Neural cell (in vitro differentiated cells): ENCODE results near the gene STN1. TPM values are rescaled to one million over a fixed set of nuclear protein-coding genes. Genes with fewer than 3 reads are reported as not detected.

ENCODE experiments used
- H2AFZ ChIP-seq: fragments of 200-600, 300-800 bp; sonication (generic), shearing (Covaris generic); 2 replicates; pipeline ENCODE4 v1.6.0; 2014; ENCODE audit warnings: low read depth, mild to moderate bottlenecking, antibody characterized with exemption, low read length, moderate library complexity
- H3F3A ChIP-seq: fragments of 200-600 bp; shearing (Covaris generic); 2 replicates; pipeline ENCODE4 v1.6.1; 2016; ENCODE audit warnings: mild to moderate bottlenecking, moderate library complexity, mixed read lengths, antibody characterized with exemption, low read length; ENCODE audit not compliant: insufficient read depth, poor library complexity, severe bottlenecking
- H3K27ac ChIP-seq: fragments of 200-600, 300-800 bp; sonication (generic), shearing (Covaris generic); 2 replicates; pipeline ENCODE4 v1.5.1; 2014; ENCODE audit warnings: mild to moderate bottlenecking, low read length, moderate library complexity
- H3K27me3 ChIP-seq: fragments of 300-800, 200-600 bp; sonication (generic), shearing (Covaris generic); 2 replicates; pipeline ENCODE4 v1.6.0; 2014; ENCODE audit warnings: mild to moderate bottlenecking, low read depth, low read length, moderate library complexity; ENCODE audit not compliant: insufficient read depth
- H3K36me3 ChIP-seq: fragments of 300-800, 200-600 bp; sonication (generic), shearing (Covaris generic); 2 replicates; pipeline ENCODE4 v1.5.1; 2014; ENCODE audit warnings: mild to moderate bottlenecking, antibody characterized with exemption, low read length, moderate library complexity; ENCODE audit not compliant: insufficient read depth
- H3K4me2 ChIP-seq: fragments of 300-800, 200-600 bp; sonication (generic), shearing (Covaris generic); 2 replicates; pipeline ENCODE4 v1.6.0; 2014; ENCODE audit warnings: mild to moderate bottlenecking, low read length
- H3K4me3 ChIP-seq: fragments of 300-800, 200-600 bp; sonication (generic), shearing (Covaris generic); 2 replicates; pipeline ENCODE4 v1.5.1; 2014; ENCODE audit warnings: mild to moderate bottlenecking, low read length, moderate library complexity
- H3K79me2 ChIP-seq: fragments of 200-600 bp; shearing (Covaris generic); replicated peaks from 2 replicates; pipeline ENCODE4 v1.6.0; 2014; ENCODE audit warnings: mild to moderate bottlenecking, low read length, moderate library complexity; ENCODE audit not compliant: insufficient read depth
- H3K9ac ChIP-seq: fragments of 300-800, 200-600 bp; sonication (generic), shearing (Covaris generic); 2 replicates; pipeline ENCODE4 v1.6.1; 2016; ENCODE audit warnings: mild to moderate bottlenecking, low read length, mixed read lengths
- H3K9me2 ChIP-seq: fragments of 200-600 bp; shearing (Covaris generic); 2 replicates; pipeline ENCODE4 v1.6.1; 2016; ENCODE audit warnings: mild to moderate bottlenecking, low read length, mixed read lengths; ENCODE audit not compliant: insufficient read depth
- H3K9me3 ChIP-seq: fragments of 200-600, 300-800 bp; sonication (generic), shearing (Covaris generic); 2 replicates; pipeline ENCODE4 v1.6.1; 2016; ENCODE audit warnings: mild to moderate bottlenecking, mixed run types, low read length, moderate library complexity, mixed read lengths
- H4K20me1 ChIP-seq: fragments of 200-600 bp; shearing (Covaris generic); 2 replicates; pipeline ENCODE4 v1.6.1; 2016; ENCODE audit warnings: mild to moderate bottlenecking, mixed run types; ENCODE audit not compliant: insufficient read depth
- EP300 ChIP-seq: fragments of 450-650 bp; conservative IDR thresholded peaks from 2 replicates; pipeline ENCODE4 v1.6.1; 2014; ENCODE audit warnings: antibody characterized with exemption, mild to moderate bottlenecking, moderate library complexity; ENCODE audit not compliant: poor library complexity, severe bottlenecking
- EZH2 ChIP-seq: fragments of 200-600, 300-800 bp; shearing (Covaris generic), sonication (generic); IDR thresholded peaks from 2 replicates; pipeline ENCODE4 v1.6.1; 2014; ENCODE audit warnings: antibody characterized with exemption, low read length, borderline replicate concordance, mild to moderate bottlenecking; ENCODE audit not compliant: insufficient read depth, poor library complexity, severe bottlenecking
- MXI1 ChIP-seq: fragments of 450-650 bp; conservative IDR thresholded peaks from 2 replicates; pipeline ENCODE4 v1.6.1; 2014; ENCODE audit warnings: antibody characterized with exemption, mild to moderate bottlenecking; ENCODE audit not compliant: poor library complexity, severe bottlenecking
- POLR2AphosphoS5 ChIP-seq: IDR thresholded peaks from 2 replicates; pipeline ENCODE4 v1.6.1; 2012
- RAD21 ChIP-seq: fragments of 450-650 bp; conservative IDR thresholded peaks from 2 replicates; pipeline ENCODE4 v1.6.1; 2014; ENCODE audit warnings: antibody characterized with exemption, mild to moderate bottlenecking, moderate library complexity
- SMC3 ChIP-seq: fragments of 450-650 bp; conservative IDR thresholded peaks from 2 replicates; pipeline ENCODE4 v1.6.1; 2014; ENCODE audit warnings: antibody characterized with exemption, mild to moderate bottlenecking, moderate library complexity; ENCODE audit not compliant: poor library complexity
- TAF1 ChIP-seq: IDR thresholded peaks from 2 replicates; pipeline ENCODE4 v1.6.1; 2012; ENCODE audit warnings: low read depth
- polyA plus RNA-seq: library from polyadenylated mRNA; depleted of rRNA; stranded (reverse); fragments of >200 nt; gene quantifications from 2 replicates; pipeline ENCODE4 v1.2.3, GENCODE V29; 2014
- TF ChIP-seq, protein P1 (sequence below): IDR thresholded peaks from 2 replicates; pipeline ENCODE4 v1.6.1; 2012; ENCODE audit warnings: borderline replicate concordance
- TF ChIP-seq, protein P2 (sequence below): fragments of 450-650 bp; IDR thresholded peaks from 2 replicates; pipeline ENCODE4 v1.5.1; 2014; ENCODE audit warnings: antibody characterized with exemption, mild to moderate bottlenecking, moderate library complexity; ENCODE audit not compliant: poor library complexity, severe bottlenecking

The STN1 gene
- polyA plus RNA-seq, 1 donor from 2014 or later, result 9.4 TPM

DNA sequence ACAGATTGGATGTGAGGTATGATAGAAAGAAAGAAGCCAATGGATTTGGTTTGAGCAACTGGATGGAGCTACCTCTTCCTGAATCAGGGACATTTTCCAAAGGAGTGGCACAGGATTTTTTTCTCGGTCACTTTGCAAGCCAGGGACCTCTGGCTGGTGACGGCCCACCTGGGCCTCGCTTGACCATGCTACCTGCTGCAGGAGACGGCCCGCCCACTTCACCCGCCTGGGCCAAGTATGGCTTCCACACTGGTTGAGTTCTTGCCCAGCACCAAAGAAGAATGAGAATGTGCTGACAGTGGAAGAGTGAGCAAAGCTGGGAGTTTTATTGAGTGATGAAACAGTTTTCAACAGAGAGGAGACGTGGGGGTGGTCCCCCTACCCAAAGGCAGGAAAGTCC lies 38.2 kb downstream of the STN1 start:
- H2AFZ ChIP-seq, result no peak overlapping the region
- no peak overlapping the region for H3K9ac ChIP-seq
- no peaks in the 10 kb centered on the region for H3K27me3 ChIP-seq
- H3K27ac ChIP-seq, result peak overlapping the region; percentile 75
- H3F3A ChIP-seq, result peaks cover 10% of the 10 kb centered on the region
- H3K36me3 ChIP-seq, result no peaks in the 10 kb centered on the region
- H3K9me3 ChIP-seq, result no peaks in the 10 kb centered on the region
- no peaks in the 10 kb centered on the region for H4K20me1 ChIP-seq
- TF ChIP-seq, protein P1, sequence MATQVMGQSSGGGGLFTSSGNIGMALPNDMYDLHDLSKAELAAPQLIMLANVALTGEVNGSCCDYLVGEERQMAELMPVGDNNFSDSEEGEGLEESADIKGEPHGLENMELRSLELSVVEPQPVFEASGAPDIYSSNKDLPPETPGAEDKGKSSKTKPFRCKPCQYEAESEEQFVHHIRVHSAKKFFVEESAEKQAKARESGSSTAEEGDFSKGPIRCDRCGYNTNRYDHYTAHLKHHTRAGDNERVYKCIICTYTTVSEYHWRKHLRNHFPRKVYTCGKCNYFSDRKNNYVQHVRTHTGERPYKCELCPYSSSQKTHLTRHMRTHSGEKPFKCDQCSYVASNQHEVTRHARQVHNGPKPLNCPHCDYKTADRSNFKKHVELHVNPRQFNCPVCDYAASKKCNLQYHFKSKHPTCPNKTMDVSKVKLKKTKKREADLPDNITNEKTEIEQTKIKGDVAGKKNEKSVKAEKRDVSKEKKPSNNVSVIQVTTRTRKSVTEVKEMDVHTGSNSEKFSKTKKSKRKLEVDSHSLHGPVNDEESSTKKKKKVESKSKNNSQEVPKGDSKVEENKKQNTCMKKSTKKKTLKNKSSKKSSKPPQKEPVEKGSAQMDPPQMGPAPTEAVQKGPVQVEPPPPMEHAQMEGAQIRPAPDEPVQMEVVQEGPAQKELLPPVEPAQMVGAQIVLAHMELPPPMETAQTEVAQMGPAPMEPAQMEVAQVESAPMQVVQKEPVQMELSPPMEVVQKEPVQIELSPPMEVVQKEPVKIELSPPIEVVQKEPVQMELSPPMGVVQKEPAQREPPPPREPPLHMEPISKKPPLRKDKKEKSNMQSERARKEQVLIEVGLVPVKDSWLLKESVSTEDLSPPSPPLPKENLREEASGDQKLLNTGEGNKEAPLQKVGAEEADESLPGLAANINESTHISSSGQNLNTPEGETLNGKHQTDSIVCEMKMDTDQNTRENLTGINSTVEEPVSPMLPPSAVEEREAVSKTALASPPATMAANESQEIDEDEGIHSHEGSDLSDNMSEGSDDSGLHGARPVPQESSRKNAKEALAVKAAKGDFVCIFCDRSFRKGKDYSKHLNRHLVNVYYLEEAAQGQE, result no peak
- TF ChIP-seq MXI1 (no peak), SMC3 (no peak), TAF1 (no peak), EP300 (no peak), EZH2 (no peak), RAD21 (no peak), POLR2AphosphoS5 (no peak)
- TF ChIP-seq, protein P2, sequence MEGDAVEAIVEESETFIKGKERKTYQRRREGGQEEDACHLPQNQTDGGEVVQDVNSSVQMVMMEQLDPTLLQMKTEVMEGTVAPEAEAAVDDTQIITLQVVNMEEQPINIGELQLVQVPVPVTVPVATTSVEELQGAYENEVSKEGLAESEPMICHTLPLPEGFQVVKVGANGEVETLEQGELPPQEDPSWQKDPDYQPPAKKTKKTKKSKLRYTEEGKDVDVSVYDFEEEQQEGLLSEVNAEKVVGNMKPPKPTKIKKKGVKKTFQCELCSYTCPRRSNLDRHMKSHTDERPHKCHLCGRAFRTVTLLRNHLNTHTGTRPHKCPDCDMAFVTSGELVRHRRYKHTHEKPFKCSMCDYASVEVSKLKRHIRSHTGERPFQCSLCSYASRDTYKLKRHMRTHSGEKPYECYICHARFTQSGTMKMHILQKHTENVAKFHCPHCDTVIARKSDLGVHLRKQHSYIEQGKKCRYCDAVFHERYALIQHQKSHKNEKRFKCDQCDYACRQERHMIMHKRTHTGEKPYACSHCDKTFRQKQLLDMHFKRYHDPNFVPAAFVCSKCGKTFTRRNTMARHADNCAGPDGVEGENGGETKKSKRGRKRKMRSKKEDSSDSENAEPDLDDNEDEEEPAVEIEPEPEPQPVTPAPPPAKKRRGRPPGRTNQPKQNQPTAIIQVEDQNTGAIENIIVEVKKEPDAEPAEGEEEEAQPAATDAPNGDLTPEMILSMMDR, result no peak
- H3K4me2 ChIP-seq, result no peak overlapping the region
- no peaks in the 10 kb centered on the region for H3K9me2 ChIP-seq
- H3K4me3 ChIP-seq, result no peak overlapping the region
- no peaks in the 10 kb centered on the region for H3K79me2 ChIP-seq

DNA sequence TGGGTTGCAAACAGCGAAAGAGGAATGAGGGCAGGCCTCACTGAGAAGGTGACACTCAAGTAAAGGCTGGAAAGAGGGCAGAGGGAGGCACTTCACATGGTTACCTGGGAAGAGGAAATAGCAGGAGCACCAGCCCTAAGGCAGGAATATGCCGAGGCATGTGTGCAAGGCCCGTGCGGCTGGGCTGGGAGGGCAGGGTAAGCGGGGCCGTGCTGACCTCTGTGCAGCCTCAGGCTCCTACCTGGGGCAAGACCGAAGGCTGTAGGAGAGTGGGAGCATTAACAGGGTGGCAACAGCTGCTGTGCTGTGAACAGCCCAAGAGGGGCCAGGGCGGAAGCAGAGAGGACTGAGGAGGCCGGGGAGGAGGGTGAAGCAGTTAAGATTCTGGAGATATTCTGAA lies 38.6 kb downstream of the STN1 start:
- no peak overlapping the region for H3K27ac ChIP-seq
- H3K9me2 ChIP-seq, result no peaks in the 10 kb centered on the region
- no peak overlapping the region for H3K4me2 ChIP-seq
- TF ChIP-seq, protein P2, result no peak
- TF ChIP-seq SMC3 (no peak), EZH2 (no peak), TAF1 (no peak), RAD21 (no peak), EP300 (no peak), POLR2AphosphoS5 (no peak), MXI1 (no peak)
- TF ChIP-seq, protein P1, result no peak
- H3F3A ChIP-seq, result peaks cover 10% of the 10 kb centered on the region
- H3K36me3 ChIP-seq, result no peaks in the 10 kb centered on the region
- H3K27me3 ChIP-seq, result no peaks in the 10 kb centered on the region
- H3K9me3 ChIP-seq, result no peaks in the 10 kb centered on the region
- H3K9ac ChIP-seq, result no peak overlapping the region
- no peaks in the 10 kb centered on the region for H4K20me1 ChIP-seq
- no peak overlapping the region for H2AFZ ChIP-seq
- no peak overlapping the region for H3K4me3 ChIP-seq
- no peaks in the 10 kb centered on the region for H3K79me2 ChIP-seq
